Activated CD4-positive, alpha-beta T cell treated with anti-CD3 and anti-CD28 coated beads for 24 hours (primary cell): Measurements from ENCODE around the gene NPVF.

Experiments
- DNase-seq, 2 donors: peaks; one replicate each; pipeline ENCODE4 v3.0.0-alpha.2; 2020; ENCODE audit warnings: low read depth in 2 of 2

The NPVF gene

DNA sequence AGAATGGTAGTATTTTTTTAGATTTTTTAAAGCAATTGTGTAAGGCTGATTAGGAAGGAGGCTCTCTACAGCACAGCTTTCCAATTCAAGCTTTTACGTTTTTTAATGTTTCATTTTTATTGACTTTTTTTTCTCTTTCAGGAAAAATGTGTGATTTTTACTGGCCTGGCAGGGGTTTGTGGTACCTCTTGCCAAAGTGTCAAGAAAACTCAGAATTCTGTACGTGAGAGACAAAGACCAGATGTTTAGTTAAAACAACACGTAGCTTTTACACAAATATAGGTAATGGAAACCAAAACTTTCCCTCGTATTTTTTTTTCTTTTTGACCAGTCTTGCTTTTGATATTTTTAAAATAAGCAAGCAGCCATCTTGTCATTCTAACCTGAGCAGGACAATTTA is 6.0 kb upstream of the NPVF start:
- DNase-seq, result no peak

GRCh38 chr7:25223206-25223605 is 5.1 kb downstream of the NPVF start:
- no peak for DNase-seq

DNA sequence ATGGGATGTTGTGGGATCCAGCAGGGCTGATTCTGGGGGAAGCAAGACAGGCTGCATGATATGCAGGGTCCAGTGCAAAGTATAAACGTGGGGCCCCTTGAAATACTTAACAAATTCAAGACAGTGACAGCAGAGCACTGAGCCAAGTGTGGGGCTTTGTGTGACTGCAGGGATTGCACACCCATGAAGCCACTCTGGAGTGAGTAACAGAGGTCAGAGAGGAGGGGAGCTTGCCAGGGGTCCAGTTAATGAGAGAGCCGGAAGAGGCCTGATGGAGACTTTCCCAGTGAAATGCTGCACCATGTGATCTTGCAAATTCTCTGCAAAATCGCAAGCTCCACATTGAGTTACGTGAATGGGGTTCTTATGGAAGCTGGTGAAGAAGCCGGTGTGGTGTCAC is 5.6 kb downstream of the NPVF start:
- DNase-seq, result no peak

DNA sequence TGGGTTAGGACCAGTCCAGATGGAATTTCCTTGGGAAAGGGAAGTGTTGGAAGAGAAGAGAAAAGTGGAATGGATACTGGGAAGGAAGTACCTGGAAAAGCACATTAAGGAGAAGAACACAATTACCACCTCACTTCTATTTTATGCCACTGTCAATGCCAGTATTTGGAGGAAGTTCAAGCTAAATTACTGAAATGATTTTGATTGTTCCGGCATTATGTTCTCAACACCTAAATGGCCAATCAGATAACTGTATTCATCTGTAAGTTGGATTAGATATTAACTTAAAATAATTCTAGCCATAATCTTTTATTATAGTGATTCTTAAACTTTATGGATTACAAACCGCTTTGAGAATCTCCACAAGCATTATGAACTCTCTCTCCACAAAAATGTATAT is 7.3 kb downstream of the NPVF start:
- DNase-seq, result no peak

- no peak for DNase-seq
Measured at GRCh38 chr7:25218191-25218590, 10.1 kb downstream of the NPVF start.

DNA sequence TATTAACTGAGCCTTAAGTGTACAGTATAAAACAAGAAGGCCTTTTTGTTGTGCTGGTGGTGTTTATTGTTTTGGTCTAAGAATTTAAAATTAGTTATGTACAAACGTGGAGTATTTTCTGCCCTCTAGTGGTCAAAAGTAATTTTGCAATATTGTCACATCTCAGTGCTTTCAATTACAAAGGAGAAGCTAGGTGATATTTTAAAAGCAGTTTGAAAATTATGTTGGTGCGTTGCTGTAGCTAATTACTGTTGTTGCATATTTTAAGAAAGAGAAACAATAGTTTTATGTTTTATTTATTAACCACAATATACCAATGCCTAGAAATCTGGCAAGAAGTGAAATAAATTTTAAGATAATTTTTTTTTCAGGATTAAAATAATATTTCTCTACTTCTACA is 11.4 kb downstream of the NPVF start:
- DNase-seq, result no peak

DNA sequence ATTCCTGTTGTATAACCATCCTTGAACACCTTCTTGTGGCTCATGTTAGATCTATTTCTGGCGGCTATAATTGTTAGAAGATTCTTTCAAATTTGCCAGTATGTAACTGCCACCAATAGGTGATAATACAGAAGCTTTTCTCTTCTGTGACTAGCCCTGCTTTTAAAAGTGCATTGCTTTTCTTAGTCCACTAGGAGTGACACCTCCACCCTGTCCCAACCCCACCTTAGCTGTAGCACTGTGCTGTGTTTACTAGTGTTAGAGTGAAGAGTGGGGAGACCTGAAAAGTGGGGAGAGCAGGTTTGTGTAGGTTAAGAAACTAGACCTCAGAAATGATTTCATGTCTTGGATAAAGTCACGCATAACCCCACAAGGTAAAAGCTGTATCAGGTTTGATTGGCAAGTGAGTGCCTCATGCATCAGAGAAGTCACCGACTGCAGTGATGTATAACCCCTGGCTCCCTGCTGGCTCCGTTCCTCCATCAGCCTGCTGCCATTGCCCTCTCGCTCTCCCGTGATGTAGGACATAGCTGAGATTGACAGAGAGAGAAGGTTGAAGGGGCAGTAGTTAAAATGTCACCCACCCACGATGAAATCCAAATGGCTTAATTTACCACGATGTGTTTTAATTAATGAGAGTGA is 12.5 kb downstream of the NPVF start:
- no peak for DNase-seq

DNA sequence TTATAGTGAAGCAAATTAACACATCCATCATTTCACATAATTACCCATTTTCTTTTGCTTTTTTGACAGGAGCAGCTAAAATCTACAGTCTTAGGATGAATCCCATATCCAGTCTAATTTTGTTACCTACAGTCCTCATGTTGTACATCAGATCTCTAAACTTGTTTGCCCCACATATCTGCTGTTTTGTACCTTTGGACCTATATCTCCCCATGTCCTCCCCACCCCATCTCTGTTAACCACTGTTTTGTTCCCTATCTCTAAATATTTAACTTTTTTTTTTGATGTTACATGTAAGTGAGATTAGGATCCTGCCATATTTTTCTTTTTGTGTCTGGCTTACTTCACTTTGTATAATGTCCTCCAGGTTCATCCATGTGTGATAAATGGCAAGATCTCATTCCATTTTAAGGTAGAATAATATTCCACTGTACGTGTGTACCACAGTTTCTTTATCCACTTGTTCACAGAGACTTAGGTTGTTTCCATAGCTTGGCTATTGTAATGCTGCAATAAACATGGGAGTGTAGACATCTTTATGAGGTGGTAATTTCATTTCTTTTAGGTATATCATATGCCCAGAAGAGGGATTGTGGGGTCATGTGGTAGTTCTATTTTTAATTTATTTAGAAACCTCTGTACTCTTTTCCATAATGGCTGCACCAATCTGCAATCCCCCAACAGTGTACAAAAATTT is 19.6 kb downstream of the NPVF start:
- DNase-seq, result no peak

GRCh38 chr7:25207887-25208286 is 20.4 kb downstream of the NPVF start:
- DNase-seq, result no peak

DNA sequence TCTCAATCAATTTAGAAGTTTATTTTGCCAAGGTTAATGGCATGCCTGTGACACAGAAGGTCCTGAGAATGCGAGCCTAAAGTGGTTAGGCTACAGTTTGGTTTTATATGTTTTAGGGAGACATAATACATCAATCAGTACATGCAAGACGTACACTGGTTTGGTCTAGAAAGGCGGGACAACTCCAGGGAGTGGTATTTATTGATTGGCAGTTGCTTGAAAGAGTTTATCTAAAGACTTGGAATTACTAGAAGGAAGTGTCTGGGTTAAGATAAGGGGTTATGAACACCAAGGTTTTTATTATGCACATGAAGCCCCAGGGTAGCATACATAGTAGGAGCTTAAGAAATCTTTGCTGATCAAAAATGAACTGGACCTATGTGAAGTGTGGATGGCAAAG is 21.5 kb downstream of the NPVF start:
- no peak for DNase-seq

DNA sequence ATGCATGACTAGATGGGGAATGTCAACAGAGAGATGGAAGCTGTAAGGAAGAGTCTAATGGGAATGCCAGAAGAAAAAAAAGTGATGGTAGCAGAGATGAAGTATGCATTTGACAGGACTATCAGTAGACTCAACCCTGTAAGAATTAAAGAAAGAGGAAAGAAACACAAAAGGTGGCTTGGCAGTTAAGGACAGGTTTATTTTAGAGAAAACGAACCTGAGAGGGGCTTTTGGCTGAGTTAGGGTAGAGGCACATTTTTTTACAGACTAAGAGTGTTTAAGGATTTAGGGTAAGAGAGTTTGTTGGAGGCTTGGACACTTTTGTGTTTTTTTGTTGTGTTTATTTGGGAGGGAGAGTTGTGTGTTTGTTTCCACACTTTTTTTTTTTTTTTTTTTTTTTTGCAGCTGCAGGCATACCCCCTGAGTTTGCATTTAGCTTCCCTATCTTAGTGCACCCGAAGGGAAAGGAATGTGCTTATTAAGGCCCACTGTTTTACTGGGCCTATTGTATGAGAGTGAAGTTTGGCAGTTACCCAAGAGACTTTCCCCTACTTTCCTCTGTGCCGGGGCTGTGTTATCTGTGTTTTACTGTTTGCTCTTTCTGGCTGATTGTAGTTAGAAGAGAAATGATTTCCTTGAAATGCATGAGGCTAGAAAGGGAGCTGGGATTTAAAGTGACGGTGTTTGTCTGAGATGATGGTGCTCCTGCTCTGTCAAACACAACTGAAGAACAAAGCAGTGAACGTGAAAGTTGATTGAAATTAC is 32.0 kb downstream of the NPVF start:
- DNase-seq, result no peak

- DNase-seq, result no peak
Measured at GRCh38 chr7:25194036-25194435, 34.2 kb downstream of the NPVF start.

DNA sequence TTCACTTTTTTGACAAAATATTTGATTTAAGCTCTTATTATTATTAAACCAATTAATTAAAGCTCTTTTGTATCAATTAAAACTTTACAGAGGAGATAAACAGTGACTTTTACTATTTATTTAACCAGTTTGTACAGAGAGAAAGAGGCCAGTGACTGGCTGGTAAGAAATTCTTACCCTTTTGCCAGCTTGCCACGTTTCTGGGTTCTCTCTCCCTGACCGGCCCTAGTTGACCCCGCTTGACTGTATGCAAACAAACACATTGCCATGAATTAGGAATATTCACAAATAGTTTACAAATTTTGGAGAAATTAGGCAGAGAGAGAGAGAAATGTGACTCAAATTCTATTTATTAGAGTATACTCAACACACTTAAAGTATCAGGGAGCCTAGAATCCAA is 36.2 kb downstream of the NPVF start:
- DNase-seq, result no peak

GRCh38 chr7:25189197-25189596 is 39.1 kb downstream of the NPVF start:
- DNase-seq, result no peak

DNA sequence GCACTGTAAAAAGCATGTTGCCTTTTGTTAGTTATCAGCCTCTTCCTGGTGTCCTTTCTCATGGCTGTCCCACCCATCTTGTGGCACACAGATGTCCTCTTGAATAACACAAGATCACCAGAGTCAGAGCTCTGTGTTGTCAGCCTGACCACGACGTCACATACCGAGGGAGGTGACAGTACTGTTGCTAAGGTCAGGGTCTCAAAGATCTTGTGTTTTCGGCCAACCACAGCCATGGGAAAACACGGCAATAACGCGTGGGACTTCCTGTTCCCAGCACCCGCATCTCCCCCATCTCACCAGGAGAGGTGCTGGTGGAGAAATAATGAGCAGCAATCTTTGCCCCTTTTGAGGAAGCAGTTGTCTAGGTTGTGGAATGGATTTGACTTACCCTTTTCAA is 40.4 kb downstream of the NPVF start:
- DNase-seq, result no peak

DNA sequence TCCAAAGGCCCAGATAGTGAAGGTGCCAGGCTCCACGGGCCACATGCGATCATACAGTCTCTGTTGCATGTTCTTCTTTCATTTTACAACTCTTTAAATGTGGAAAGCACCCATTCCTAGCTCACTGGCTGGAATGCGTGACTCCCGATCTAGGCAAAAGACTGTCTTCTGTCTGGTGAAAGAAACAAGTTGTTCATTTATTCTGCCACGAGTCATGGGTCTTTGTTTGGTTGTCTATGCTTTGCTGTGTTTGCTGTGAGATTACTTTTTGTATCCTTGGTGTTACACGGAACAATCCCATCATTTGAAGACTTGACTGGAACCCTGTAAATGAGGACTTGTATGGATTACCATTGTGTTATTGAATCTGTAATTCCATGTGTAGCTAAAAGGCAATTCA is 41.9 kb downstream of the NPVF start:
- DNase-seq, result no peak

DNA sequence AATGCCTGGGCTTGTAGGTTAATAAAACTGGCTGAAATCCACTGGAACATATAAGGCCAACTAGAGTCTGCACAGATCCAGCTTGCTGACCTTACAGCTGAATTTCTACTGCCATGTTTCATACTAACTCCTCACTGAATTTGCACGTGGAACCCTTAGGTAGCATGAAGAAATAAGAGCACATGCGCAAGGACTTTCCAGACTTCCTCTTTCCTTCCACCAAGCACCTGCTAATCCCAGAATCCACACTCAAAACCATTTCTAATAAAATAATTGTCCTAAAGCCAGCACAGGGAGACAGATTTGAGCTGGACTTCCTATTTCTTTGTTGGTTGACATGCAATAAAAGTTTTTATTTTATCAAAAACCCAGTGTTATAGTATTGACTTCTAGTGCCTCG is 46.8 kb downstream of the NPVF start:
- no peak for DNase-seq

DNA sequence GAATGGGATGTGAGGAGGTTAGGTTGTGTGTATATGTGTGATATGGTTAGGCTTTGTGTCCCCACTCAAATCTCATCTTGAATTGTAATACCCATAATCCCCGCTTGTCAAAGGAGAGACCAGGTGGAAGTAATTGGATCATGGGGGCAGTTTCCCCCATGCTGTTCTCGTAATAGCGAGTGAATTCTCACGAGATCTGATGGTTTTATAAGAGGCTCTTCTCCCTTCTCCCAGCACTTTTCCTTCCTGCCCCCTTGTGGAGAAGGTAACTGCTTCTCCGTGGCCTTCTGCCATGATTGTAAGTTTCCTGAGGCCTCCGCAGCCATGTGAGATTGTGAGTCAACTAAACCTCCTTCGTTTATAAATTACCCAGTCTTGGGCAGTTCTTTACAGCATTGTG is 47.3 kb downstream of the NPVF start:
- no peak for DNase-seq

GRCh38 chr7:25180592-25180923 is 47.7 kb downstream of the NPVF start:
- DNase-seq, result no peak

- peak; percentile 94 to 96 for DNase-seq
Measured at GRCh38 chr7:25179771-25180591, 48.3 kb downstream of the NPVF start.

GRCh38 chr7:25179325-25179724 is 49.0 kb downstream of the NPVF start:
- DNase-seq, result no peak
